ENCODE results near the gene BEND3.

Gene BEND3

GRCh38 chr6:107083047-107083768 lies 32.1 kb downstream of the BEND3 start:
- no peak for DNase-seq (ENCODE audit: low read depth)

DNA sequence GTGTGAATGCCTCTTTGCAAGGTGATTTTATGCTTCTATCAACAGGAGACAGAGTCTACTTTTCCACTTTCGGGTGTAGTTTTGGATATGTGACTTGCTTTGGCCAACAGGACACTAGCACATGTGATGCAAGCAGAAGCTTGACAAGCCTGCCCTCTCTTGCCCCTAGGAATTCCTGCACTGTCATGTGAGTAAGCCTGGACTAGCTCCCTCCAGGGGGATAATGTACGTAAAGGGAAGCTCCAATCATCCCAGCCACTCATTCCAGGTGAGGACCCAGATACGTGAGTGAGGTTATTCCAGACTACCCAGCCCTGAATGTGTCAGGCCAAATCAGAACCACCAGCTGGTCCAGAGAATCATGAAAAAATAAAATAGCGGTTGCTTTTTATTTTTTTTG lies 33.3 kb downstream of the BEND3 start:
- no peak for DNase-seq (ENCODE audit: low read depth)

GRCh38 chr6:107080036-107080435 lies 35.3 kb downstream of the BEND3 start:
- DNase-seq (ENCODE audit: low read depth): no peak

- DNase-seq (ENCODE audit: low read depth): no peak
Observed at GRCh38 chr6:107079429-107079828, 35.9 kb downstream of the BEND3 start.

DNA sequence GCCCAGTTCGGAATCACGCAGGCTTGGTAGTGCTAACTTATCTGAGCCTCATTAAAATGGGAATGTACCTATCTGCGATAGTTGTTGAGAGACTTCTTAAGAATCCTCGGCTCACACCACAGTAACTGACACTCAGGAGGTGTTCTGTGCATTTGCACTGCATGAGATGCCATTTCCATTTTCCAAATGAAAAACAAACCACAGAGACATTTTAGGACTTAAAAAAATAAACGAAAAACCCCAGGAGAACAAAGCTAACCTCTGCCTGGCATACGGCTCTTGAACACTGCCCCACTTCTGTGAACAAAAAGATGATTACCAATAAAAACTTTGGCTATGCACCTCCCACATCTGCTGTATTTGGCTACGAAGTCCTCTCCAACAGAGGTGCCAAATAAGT lies 37.6 kb downstream of the BEND3 start:
- DNase-seq (ENCODE audit: low read depth): no peak

DNA sequence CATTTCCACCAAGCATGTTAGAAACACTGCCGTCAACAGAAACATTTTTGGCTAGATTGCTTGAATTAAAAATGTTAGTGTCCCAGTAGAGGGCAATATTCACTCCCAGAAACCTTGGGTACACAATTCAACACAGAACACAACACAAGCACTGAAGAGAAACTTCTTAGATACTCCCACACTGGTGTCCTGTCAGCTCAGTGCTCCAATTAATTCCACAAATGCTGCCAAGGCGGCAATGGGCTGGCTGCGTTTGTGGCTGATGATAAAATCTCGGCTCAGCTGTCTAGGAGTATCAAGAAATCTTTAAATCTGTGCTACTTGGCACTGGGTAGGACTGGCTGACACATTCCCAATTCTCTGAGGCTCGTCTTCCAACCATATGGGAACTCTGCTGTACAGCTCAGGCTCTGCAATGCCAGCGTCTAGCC lies 39.3 kb downstream of the BEND3 start:
- no peak for DNase-seq (ENCODE audit: low read depth)

DNA sequence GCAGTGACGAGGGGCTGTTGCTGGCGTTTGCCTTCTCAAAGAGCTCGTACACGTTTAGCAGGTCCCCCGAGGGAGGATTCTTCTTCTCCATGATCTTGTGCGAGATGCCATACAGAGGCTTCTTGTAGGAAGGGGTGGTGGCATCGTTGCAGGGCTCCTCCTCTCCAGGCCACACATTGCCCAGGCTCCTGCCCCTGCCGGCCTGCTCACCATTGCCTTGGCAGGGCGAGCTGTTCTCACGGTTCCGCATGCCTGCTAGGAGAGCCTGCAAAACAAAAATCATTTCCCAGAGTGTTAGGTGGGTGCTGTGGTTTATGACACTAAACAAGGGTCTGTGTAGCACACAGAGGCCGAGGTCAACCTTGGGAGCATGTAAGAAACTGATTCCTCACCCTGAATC lies 44.6 kb downstream of the BEND3 start:
- DNase-seq (ENCODE audit: low read depth): no peak

- DNase-seq (ENCODE audit: low read depth): no peak
Observed at GRCh38 chr6:107069631-107070548, 45.4 kb downstream of the BEND3 start.

GRCh38 chr6:107068691-107069630 lies 46.4 kb downstream of the BEND3 start:
- DNase-seq (ENCODE audit: low read depth): no peak

GRCh38 chr6:107066697-107067659 lies 48.3 kb downstream of the BEND3 start:
- no peak for DNase-seq (ENCODE audit: low read depth)

- peak; percentile 75 for DNase-seq (ENCODE audit: low read depth)
Observed at GRCh38 chr6:107064579-107065065, 50.7 kb downstream of the BEND3 start.

GRCh38 chr6:107062691-107063090 lies 52.6 kb downstream of the BEND3 start:
- DNase-seq (ENCODE audit: low read depth): no peak

DNA sequence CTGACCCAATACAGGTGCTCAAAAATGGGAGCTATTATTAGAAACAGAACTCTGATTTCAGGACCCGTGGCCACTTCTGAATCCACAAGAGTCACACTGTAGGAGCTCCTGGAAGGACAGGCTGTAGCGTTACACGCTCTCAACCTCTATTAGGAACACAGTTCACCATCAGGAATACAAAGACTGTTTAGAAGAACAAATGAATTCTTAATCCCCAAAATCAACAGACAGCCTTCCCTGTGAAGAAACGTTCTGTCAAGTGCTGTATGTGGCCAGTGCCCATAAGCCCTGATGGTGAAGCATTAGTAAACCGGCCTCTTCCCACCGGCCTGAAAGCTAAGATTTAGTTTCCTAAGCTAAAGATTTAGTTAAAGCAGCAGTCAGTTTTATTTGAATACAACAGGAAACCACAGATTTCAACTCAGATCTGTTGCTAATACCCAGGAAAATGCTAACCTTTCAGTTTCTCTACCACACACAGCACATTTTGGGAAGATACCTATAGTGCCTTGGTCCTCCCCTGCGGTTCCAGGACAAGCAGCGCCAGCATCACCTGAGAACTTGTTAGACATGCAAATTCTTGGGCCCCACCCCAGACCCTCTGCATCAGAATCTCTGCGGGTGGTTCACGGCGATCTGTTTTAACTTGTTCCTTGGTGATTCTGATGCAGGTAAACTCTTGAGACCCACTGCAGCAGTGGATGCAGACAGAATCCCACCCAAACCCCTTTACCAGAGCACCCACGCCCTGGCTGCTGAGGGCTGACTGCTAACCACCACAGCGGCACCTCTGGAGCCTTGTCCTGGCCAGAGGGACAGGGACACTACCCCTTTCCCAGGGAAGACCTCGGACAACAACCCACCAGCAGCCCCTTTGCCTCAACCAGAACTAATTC lies 53.9 kb downstream of the BEND3 start:
- DNase-seq (ENCODE audit: low read depth): no peak

GRCh38 chr6:107060704-107061103 lies 54.6 kb downstream of the BEND3 start:
- DNase-seq (ENCODE audit: low read depth): no peak

DNA sequence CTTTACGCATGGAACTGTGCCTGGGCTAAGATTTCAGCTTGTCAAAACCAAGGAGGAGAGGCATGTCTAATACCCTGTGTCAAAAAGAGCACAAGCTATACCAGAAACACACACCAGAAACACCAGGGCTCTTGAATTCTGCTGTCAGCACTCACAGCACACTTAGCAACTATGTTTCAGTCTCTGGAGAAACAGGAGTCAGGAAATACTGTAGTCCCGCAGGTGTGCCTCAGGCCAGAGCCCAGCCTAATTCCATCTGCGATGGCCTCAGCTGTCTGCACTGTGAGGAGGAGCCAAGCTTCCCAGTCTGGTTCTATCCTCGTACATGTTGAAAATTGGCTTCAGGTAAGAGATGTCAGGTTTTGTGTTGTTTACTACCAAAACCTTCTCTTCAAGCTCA lies 55.7 kb downstream of the BEND3 start:
- DNase-seq (ENCODE audit: low read depth): no peak

- no peak for DNase-seq (ENCODE audit: low read depth)
Observed at GRCh38 chr6:107057679-107058078, 57.6 kb downstream of the BEND3 start.

DNA sequence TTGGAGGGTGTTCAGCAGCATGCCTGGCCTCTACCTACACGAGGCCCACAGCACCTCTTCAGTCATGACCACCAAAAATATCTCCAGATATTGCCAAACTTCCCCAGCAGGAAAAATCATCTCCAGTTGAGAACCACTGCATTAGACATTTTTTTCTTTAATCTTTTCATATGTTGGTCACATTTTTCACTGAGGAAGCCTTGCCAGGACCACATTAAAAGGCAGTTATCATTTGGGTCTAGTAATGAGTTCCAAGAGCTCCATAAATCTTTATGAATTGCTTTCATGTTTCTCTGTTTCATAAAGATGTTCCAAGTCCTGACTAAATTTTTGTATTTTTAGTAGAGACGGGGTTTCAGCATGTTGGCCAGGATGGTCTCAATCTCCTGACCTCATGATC lies 58.5 kb downstream of the BEND3 start:
- no peak for DNase-seq (ENCODE audit: low read depth)

GRCh38 chr6:107047807-107048206 lies 67.5 kb downstream of the BEND3 start:
- DNase-seq (ENCODE audit: low read depth): no peak

GRCh38 chr6:107045826-107046675 lies 69.3 kb downstream of the BEND3 start:
- DNase-seq (ENCODE audit: low read depth): no peak
